Mucosa of descending colon (tissue), 3 donors: ENCODE results near the gene XRRA1. TPM values are rescaled to one million over a fixed set of nuclear protein-coding genes. Genes with fewer than 3 reads are reported as not detected.

Experiments
- ATAC-seq: fragments of 200-7000 bp; cut with Tn5 transposase; one replicate; pipeline ENCODE4 v1.9.1; 2020; ENCODE audit warnings: mild to moderate bottlenecking, moderate library complexity
- DNase-seq, 3 donors: peaks; one replicate each; pipeline ENCODE4 v3.0.0-alpha.2; 2020
- H3K36me3 ChIP-seq: fragments of 200-600 bp; one replicate; pipeline ENCODE4 v1.8.0; 2021; ENCODE audit warnings: low read depth, mild to moderate bottlenecking
- H3K4me1 ChIP-seq: fragments of 200-600 bp; one replicate; pipeline ENCODE4 v1.8.0; 2021; ENCODE audit warnings: low read depth, mild to moderate bottlenecking
- H3K4me3 ChIP-seq: fragments of 200-600 bp; one replicate; pipeline ENCODE4 v1.8.0; 2021; ENCODE audit warnings: mild to moderate bottlenecking
- H3K9me3 ChIP-seq: fragments of 200-600 bp; one replicate; pipeline ENCODE4 v1.8.0; 2021; ENCODE audit warnings: mild to moderate bottlenecking
- CTCF ChIP-seq: fragments of 200-600 bp; IDR thresholded peaks from one replicate; pipeline ENCODE4 v1.8.0; 2022; ENCODE audit warnings: antibody characterized with exemption, mild to moderate bottlenecking
- intact Hi-C, 2 donors: fragments of 100-400 bp; cut with DNase I in 1 of 2; cut with micrococcal nuclease in 1 of 2; formaldehyde crosslinking; loops; one replicate each; pipeline versions ENCODE4 v1.11.0 to v1.11.1; 2022; cut with DNase I, micrococcal nuclease
- total RNA-seq, 3 donors: library from RNA; stranded (reverse); fragmentation: NEBNext Ultra II Directional in 2 of 3; extraction: Animal tissue kit (Norgen Biotek cat#: 25700) in 2 of 3; gene quantifications; one replicate each; pipeline versions ENCODE4 v1.2.1 to v1.2.4, GENCODE V29; 2021 to 2023
- donor health status: DM: no; HTN: no; CAD: no; lungs with moderate emphysema.
- donor health status: DM: no; HTN: no; CAD: no.
- donor health status: DM: no; HTN: yes; CAD: no.

The XRRA1 gene
- total RNA-seq, 3 donors from 2014 or later, result 6.7 to 35.9 (median 29.6) TPM

- intact Hi-C loops, result no loop called here
- Histone ChIP-seq H3K9me3 (no peaks in the 10 kb centered on the region), H3K36me3 (peaks cover 5% of the 10 kb centered on the region), H3K4me1 (peaks cover 12% of the 10 kb centered on the region), H3K4me3 (no peak overlapping the region)
- DNase-seq (no peak), ATAC-seq (no peak)
- no peak for TF ChIP-seq CTCF
Measured at GRCh38 chr11:74950374-74950969, 1.6 kb upstream of the XRRA1 start.

- Histone ChIP-seq H3K9me3 (no peaks in the 10 kb centered on the region), H3K4me3 (peak overlapping the region; percentile 88), H3K4me1 (peaks cover 12% of the 10 kb centered on the region), H3K36me3 (peaks cover 5% of the 10 kb centered on the region)
- ATAC-seq, result no peak
- no peak for TF ChIP-seq CTCF
- DNase-seq, result no peak
- intact Hi-C loops, result no loop called here
Measured at GRCh38 chr11:74949753-74950137, 854 bp upstream of the XRRA1 start.

GRCh38 chr11:74948546-74948897 lies 369 bp downstream of the XRRA1 start:
- Histone ChIP-seq H3K9me3 (no peaks in the 10 kb centered on the region), H3K36me3 (peaks cover 2% of the 10 kb centered on the region), H3K4me1 (peaks cover 12% of the 10 kb centered on the region), H3K4me3 (peak overlapping the region; percentile 88)
- ATAC-seq, result peak; percentile 37
- no peak for DNase-seq
- TF ChIP-seq CTCF, result no peak
- intact Hi-C loops, result no loop called here

GRCh38 chr11:74942073-74942759 lies 6.7 kb downstream of the XRRA1 start:
- no peak for TF ChIP-seq CTCF
- ATAC-seq (no peak), DNase-seq (no peak)
- intact Hi-C loops, result no loop called here
- no peaks in the 10 kb centered on the region for H3K9me3 ChIP-seq
- no peaks in the 10 kb centered on the region for H3K4me1 ChIP-seq
- no peak overlapping the region for H3K4me3 ChIP-seq
- H3K36me3 ChIP-seq, result no peaks in the 10 kb centered on the region

GRCh38 chr11:74941492-74941891 lies 7.4 kb downstream of the XRRA1 start:
- H3K36me3 ChIP-seq, result no peaks in the 10 kb centered on the region
- H3K4me3 ChIP-seq, result no peak overlapping the region
- no peaks in the 10 kb centered on the region for H3K4me1 ChIP-seq
- no peak for DNase-seq
- no peak for TF ChIP-seq CTCF
- intact Hi-C loops, result no loop called here
- no peaks in the 10 kb centered on the region for H3K9me3 ChIP-seq
- ATAC-seq, result no peak
